GM18858 (cell line): ENCODE results near the gene KANSL3.
"Not testable (repeated sequence)": the region's sequence is repeated elsewhere in the genome, so short reads cannot be mapped to it uniquely, and the experiment has no call there.

Experiments used
- ATAC-seq: cut with Tn5 transposase; IDR thresholded peaks from one replicate; pipeline ENCODE4 v1.9.1; 2021; ENCODE audit not compliant: unreplicated experiment

KANSL3 gene

DNA sequence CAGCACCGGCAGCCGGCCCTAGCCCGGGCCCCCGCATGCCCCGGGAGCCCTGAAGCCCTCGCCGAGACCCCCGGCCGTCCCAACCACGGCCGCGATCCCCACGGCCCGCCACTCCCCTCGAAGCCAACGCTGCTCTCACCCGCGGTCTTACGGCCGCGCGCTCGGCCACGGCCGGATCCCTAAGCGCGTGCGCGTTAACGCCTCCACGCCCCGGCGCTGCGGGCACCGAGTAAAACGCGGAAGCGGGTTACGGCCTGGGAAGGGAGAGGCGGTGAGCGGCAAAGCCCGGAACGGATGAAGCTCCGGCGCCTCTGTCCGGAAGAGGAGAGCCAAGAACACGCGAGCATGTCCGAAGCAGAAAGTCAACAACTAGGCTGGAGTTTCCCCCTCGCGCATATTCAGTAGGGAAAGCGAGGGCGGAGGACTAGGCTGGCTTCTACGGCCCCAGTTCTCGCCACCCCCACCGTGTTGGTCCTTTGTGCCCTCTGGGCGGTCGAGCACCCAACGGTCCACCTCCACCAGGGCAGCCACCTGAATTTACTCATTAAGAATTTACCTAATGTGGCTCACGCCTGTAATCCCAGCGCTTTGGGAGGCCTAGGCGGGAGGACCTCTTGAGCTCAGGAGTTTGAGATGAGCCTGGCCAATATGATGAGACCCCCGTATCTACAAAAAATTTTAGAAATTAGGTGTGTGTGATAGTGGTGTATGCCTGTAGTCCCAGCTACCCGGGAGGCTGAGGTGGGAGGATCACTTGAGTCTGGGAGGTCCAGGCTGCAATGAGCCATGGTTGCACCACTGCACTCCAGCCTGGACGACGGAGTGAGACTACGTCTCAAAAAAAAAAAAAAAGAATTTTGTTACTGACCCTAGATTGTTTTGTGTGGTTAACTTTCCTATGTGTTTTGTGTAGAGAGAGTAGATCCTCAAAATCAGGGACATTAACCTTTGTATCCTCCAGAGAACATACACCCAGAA is at the start of gene KANSL3:
Gene KANSL3, minus strand, starts transcription at position 169 of the 978 bp plus-strand sequence. CDS start 1,177 bp downstream, outside the sequence.
- peak; percentile 47 for ATAC-seq

GRCh38 chr2:96687266-96687665 is 49.2 kb upstream of the KANSL3 start:
- no peak for ATAC-seq

- ATAC-seq: no peak
These were observed 47.7 kb upstream of the KANSL3 start for GRCh38 chr2:96685577-96686459.

DNA sequence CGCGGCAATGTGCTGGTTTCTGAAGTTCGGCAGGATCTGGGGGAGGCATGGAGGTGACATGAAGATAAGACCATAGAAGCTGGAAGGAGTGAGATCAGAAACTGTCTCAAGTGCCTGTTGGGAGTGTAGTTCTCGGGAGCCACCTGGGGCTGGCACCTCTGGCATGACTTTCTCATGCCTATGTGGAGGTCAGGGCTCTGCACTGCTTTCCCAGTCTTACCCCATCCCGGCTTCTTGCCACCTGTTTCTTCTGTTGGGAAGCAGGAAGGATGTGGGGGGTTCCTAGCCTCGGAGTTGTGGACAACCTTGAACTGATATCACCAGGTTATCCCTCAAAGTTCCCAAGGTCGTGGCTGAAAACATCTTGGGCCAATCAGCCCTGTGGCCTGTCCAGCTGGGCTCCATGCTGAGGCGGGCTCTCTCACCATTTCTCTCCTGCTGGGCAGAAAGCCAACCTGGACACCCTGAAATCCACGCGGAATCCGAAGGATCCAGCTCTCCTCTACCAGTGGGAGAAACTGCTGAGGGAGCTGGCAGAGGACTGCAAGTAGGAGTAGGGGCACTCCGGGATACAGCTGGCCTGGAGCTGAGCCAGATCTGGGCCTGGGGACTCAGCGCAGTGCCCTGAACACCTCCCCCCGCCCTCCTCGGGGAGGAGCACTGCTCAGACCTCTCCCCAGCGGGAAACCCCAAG is 46.9 kb upstream of the KANSL3 start:
- no peak for ATAC-seq

DNA sequence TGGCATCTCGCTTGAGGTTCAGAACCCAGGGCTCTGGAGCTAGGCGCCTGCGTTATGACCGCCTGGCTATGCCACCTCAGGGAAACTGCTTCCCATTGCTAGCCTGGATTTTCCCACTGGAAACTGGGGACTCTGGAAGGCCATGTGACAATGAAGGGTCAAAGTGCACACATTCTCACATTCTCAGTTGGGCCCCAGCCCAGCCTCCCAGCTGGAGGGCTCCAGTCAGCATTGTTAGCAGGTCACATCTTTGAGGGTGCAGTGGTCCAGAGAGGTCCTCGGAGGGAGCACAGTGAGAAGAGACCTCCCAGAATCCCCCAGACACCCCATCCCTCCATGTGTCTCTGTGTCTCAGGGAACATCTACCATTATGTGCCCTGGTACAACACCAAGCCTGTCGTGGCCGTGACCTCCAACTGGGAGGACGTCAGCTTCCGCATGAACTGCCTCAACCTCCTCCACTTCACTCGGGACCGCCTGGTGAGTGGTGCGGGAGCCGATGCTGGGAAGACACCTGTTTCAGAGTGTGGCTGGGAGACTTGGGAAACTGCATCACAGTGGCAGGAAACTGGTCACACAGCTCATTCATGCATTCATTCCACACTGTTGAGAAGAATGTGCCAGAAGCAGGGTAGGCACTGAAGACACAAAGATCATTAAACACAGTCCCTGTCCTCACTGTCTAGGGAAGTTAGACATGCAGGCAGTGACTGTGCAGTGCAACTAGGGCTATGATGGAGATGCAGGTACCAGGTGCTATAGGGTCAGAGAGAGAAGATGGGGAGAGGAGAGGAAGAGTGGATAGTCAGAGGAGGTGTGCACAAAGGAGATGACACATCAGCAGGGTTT is 46.1 kb upstream of the KANSL3 start:
- no peak for ATAC-seq

DNA sequence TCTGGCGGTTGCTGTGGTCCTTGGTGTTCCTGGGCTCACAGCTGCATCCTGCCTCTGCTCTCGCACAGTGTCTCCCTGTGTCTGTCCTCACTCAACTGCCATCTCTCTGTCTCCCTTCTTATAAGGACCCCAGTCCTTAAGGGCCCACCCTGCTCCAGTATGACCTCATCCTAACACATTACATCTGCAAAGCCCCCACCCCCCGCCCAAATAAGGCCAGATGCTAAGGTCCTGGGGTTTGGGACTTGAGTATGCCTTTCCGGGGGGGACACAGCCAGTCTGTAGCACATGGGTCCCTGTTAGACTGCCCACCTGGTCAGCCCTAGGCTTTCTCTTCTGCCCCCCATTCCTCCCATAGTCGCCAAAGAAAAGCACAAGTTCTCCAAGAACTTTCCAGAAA is 45.2 kb upstream of the KANSL3 start:
- ATAC-seq: no peak

- ATAC-seq: no peak
These were observed 43.4 kb upstream of the KANSL3 start for GRCh38 chr2:96681540-96681939.

DNA sequence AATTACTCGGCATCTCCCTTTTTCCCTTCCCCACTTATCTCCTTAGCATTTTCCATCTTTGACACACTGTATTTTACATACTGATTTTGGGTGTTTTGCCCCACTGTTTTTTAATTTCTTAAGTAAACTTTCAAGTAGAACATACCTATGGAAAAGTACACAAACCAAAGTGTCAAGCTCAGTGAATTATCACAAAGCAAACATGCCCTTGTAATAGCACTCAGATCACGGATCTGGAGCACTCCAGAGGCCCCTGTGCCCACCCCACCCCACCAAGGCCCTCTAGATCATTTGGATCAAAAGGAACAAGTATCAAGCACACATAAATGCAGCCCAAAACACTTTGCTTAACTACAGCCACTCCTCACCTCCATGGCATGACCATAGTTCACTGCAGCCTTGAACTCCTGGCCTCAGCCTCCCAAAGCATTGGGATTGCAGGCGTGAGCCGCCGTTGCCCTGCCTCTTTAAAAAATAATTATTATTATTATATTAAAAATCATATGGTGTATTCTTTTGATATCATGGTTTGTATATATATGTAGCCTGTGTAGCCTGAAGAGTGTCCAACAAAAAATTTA is 42.5 kb upstream of the KANSL3 start:
- no peak for ATAC-seq

GRCh38 chr2:96679848-96680247 is 41.7 kb upstream of the KANSL3 start:
- ATAC-seq: no peak

DNA sequence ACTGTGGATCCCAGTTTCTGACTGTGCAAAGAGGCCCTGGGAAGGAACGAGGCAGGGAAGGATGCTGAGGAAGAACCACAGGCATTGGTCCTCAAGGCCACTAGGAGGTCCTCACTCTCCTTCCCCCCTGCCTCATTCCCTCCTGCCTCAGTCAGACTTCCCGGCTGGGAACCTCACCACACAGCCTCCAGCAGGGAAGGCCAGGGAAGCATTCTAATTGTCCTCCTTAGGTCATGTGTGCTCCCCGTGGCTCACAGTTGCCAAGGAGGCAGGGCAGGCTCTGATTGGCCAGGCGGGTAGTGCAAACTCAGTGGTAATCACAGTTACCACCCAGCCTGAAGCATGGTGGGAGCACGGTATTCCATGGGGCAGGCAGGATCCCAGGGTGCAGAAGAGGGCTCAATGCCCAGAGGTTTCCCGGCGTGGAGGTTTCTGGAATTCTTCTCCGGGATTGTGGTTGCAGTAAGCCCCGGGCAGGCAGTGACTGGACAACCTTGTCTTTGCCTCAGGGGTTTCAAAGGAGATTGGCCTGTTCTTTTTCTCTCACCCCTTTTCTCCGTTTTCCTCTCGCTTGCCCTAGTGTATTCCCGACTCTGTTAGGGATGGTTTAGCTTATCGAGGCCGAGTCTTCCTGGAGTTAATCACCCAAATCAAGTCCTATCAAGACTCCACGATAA is 31.6 kb upstream of the KANSL3 start:
- no peak for ATAC-seq

DNA sequence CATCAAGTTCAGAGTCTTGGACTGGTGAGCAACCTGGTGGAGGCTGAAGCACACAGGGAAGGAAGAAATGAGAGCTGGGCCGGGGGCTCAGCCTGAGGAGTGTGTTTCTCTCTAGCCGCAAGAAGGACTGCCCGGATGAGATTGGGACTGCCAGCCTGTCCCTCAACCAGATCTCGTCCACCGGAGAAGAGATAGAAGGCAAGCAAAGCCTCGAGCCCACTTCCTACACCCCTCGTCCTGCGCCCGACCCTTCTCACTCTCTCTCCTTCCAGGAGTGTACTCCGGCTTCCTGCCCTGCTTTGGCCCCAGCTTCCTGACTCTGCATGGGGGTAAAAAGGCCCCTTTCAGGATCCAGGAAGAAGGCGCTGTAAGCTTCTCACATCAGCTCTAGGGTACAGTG is 30.7 kb upstream of the KANSL3 start:
- ATAC-seq: no peak

DNA sequence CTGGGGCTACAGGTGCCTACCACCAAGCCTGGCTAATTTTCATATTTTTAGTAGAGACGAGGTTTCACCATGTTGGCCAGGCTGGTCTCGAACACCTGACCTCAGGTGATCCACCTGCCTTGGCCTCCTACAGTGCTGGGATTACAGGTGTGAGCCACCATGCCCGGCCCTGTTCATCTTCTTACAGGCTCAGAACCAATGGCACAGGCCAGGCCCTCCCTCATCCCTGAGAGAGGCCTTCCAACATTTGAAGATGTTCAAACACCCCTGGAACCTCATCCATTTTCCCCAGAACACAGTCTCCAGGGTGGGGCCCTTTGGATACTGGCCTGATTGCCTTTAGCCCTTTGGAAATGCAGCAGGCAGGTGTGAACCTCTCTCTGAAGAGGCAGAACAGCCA is 27.6 kb upstream of the KANSL3 start:
- ATAC-seq: not testable (repeated sequence)

DNA sequence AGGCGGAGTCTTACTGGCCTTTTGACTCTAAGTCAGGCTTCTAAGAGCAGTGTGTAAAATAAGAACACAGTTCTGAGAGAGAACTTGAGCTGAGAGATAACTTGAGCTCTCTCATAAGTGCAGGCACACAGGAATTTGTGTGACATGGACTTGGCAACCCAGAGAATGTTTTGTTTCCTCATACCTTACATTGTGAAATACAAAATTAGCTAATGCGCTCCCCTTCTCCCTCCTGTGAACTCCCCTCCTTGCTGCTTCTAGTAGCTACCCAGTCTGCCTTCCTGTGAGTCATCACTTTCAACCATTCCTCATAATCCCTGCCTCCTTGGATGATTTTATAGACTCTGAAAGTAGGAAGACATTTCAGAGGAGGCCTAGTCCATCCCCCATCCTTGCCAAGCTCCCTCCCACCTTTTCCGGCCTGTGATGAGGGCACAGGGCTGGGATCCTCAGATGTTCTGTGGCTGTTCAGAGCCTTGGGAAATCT is 27.0 kb upstream of the KANSL3 start:
- no peak for ATAC-seq

DNA sequence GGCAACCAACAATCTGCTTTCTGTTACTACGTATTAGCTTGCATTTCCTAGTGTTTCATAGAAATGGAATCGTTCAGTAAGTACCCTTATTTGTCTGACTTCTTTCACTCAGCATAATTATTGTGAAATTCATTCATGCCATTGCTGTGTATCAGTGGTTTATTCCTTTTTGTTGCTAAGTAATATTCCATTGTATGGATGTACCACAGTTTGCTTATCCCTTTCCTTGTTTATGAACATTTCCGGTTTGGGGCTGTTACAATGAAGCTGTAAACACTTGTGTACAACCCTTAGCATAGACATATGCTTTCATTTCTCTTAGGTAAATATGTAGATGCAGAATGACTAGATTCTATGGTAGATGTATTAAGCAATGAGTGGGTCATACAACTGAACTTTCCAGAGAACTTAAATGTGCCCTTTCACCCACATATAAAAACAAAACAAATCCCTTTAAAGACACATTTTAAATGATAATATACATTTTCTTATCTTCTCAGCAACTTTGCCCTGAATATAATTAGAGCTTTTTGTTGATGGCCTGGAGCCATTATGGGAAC is 26.3 kb upstream of the KANSL3 start:
- no peak for ATAC-seq

- ATAC-seq: no peak
These were observed 25.7 kb upstream of the KANSL3 start for GRCh38 chr2:96663829-96664228.

GRCh38 chr2:96663177-96663576 is 25.1 kb upstream of the KANSL3 start:
- ATAC-seq: no peak

GRCh38 chr2:96662360-96662759 is 24.2 kb upstream of the KANSL3 start:
- ATAC-seq: no peak

DNA sequence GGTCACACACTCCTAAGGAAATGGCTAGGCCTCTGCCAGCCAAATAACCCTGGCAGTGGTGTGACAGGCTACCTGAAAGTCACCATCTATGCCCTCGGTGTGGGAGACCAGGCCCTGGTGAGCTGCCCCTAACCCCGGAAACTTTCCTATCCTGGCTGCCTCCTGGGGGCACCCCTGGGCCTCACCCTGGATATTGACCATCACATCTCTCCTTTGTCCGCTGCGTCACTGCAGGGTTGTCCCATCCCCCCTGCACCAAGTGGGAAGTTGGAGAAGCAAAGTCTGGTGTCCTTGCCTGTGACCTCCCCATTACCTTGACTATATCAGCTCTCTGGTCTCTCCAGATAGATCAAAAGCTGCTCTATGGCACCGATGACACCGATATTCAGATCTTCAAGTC is 23.2 kb upstream of the KANSL3 start:
- ATAC-seq: no peak

GRCh38 chr2:96656540-96656939 is 18.4 kb upstream of the KANSL3 start:
- no peak for ATAC-seq
